Anterior cingulate cortex (tissue), 58 donors: ENCODE results near the gene LRRC8A.
"Not testable (repeated sequence)": the region's sequence is repeated elsewhere in the genome, so short reads cannot be mapped to it uniquely, and the experiment has no call there.

ENCODE experiments used
- DNase-seq, 58 donors: peaks; one replicate each; lab custom pipeline; 2025; lab: John Stamatoyannopoulos, UW

The LRRC8A gene

GRCh38 chr9:128917151-128917849 lies 35.4 kb downstream of the LRRC8A start:
- DNase-seq: peak in 50 of 58 donors; percentile 16 to 87 (median 60)

GRCh38 chr9:128918921-128919320 lies 37.0 kb downstream of the LRRC8A start:
- no peak for DNase-seq

- DNase-seq: no peak
Measured at GRCh38 chr9:128919402-128920089, 37.6 kb downstream of the LRRC8A start.

- peak in 56 of 58 donors; percentile 17 to 93 (median 74) for DNase-seq
Measured at GRCh38 chr9:128920381-128921058, 38.6 kb downstream of the LRRC8A start, which contains the start of gene PHYHD1. Gene PHYHD1, plus strand, starts transcription at chr9:128920982. Its CDS starts 1,342 bp downstream, at chr9:128922324.

GRCh38 chr9:128921881-128922763 lies 40.2 kb downstream of the LRRC8A start:
- peak in 7 of 58 donors; percentile 11 to 52 (median 23) for DNase-seq

GRCh38 chr9:128923493-128923883 lies 41.6 kb downstream of the LRRC8A start:
- DNase-seq: no peak

- peak in 25 of 58 donors; percentile 5 to 63 (median 30) for DNase-seq
Measured at GRCh38 chr9:128927731-128928411, 45.9 kb downstream of the LRRC8A start.

GRCh38 chr9:128928624-128929023 lies 46.7 kb downstream of the LRRC8A start:
- DNase-seq: peak in 2 of 58 donors; percentile 10 to 22

- no peak for DNase-seq
Measured at GRCh38 chr9:128929560-128929959, 47.6 kb downstream of the LRRC8A start.

- no peak for DNase-seq
Measured at GRCh38 chr9:128933731-128934130, 51.8 kb downstream of the LRRC8A start.

- no peak for DNase-seq
Measured at GRCh38 chr9:128936171-128936865, 54.4 kb downstream of the LRRC8A start.

GRCh38 chr9:128937310-128938165 lies 55.6 kb downstream of the LRRC8A start:
- DNase-seq: no peak

- DNase-seq: peak in 3 of 58 donors; percentile 21 to 37 (median 25)
Measured at GRCh38 chr9:128940271-128940921, 58.5 kb downstream of the LRRC8A start.

GRCh38 chr9:128940946-128941755 lies 59.2 kb downstream of the LRRC8A start:
- no peak for DNase-seq

- DNase-seq: no peak
Measured at GRCh38 chr9:128943832-128944620, 62.1 kb downstream of the LRRC8A start.

- not testable (repeated sequence) for DNase-seq
Measured at GRCh38 chr9:128944966-128945365, 63.0 kb downstream of the LRRC8A start.
